GM12878 (cell line): ENCODE measurements around the gene UGT1A7. TPM values are rescaled to one million over a fixed set of nuclear protein-coding genes. Genes with fewer than 3 reads are reported as not detected.

Experiments used
- ATAC-seq: fragments of 200-7000 bp; cut with Tn5 transposase; 3 replicates; pipeline ENCODE4 v1.9.1; 2020; ENCODE audit warnings: mild to moderate bottlenecking, moderate library complexity
- BruUV-seq: library from RNA; stranded (reverse); fragments of 400-500 nt; replicated peaks from 2 replicates; lab custom pipeline; 2021; lab: Mats Ljungman, UMichigan
- CTCF ChIA-PET: fragments of 300-600 bp; sonication (Branson Sonifier 250); formaldehyde crosslinking; extraction: SDS; loops from one replicate; lab custom pipeline; 2021; ENCODE audit warnings: inconsistent platforms; lab: Yijun Ruan, JAX
- POLR2A ChIA-PET: fragments of 350-600 bp; formaldehyde crosslinking; extraction: SDS; loops from one replicate; lab custom pipeline; 2021; ENCODE audit warnings: inconsistent platforms; lab: Charles Lee
- RAD21 ChIA-PET: fragments of 300-600 bp; sonication (Branson Sonifier 250); formaldehyde crosslinking; loops from one replicate; lab custom pipeline; 2023; ENCODE audit warnings: antibody characterized with exemption; ENCODE audit not compliant: unreplicated experiment; lab: Charles Lee
- SMC1A ChIA-PET: fragments of 300-600 bp; sonication (Branson Sonifier 250); formaldehyde crosslinking; loops from one replicate; lab custom pipeline; 2023; ENCODE audit not compliant: unreplicated experiment, uncharacterized antibody; lab: Charles Lee
- DNase-seq: peaks from one replicate; pipeline ENCODE4 v3.0.0-alpha.2; 2011; ENCODE audit warnings: low read depth, low spot score
- FAIRE-seq: peaks from 3 replicates; lab custom pipeline; 2011; peaks lifted over from hg19 to GRCh38; lab: Jason Lieb, UNC
- H2AFZ ChIP-seq: 2 replicates; pipeline ENCODE4 v1.6.0; 2011; ENCODE audit warnings: low read depth, low read length, control low read depth; ENCODE audit not compliant: control insufficient read depth
- H3K27ac ChIP-seq: 2 replicates; pipeline ENCODE4 v1.5.1; 2011; ENCODE audit warnings: control low read depth; ENCODE audit not compliant: control insufficient read depth, insufficient read depth
- H3K27me3 ChIP-seq, 2 experiments: replicated peaks in 1 of 2; 2 replicates each; pipeline versions ENCODE4 v1.6.0 to v1.6.1; 2011; ENCODE audit warnings: low read length in 1 of 2; ENCODE audit not compliant: control insufficient read depth in 2 of 2, insufficient read depth in 2 of 2
- H3K36me3 ChIP-seq, 2 experiments: 2 replicates each; pipeline ENCODE4 v1.5.1; 2011; ENCODE audit warnings: low read length in 1 of 2; ENCODE audit not compliant: control insufficient read depth in 2 of 2, insufficient read depth in 2 of 2
- H3K4me1 ChIP-seq: 2 replicates; pipeline ENCODE4 v1.6.1; 2011; ENCODE audit warnings: mild to moderate bottlenecking, low read length, moderate library complexity, mixed read lengths; ENCODE audit not compliant: control insufficient read depth, insufficient read depth
- H3K4me2 ChIP-seq: 2 replicates; pipeline ENCODE4 v1.6.0; 2011; ENCODE audit warnings: control low read depth; ENCODE audit not compliant: control insufficient read depth, insufficient read depth
- H3K4me3 ChIP-seq: fragments of 200-600 bp; sonication (generic); 2 replicates; pipeline ENCODE4 v1.5.1; 2016
- H3K79me2 ChIP-seq: 2 replicates; pipeline ENCODE4 v1.6.0; 2011; ENCODE audit warnings: low read length; ENCODE audit not compliant: control insufficient read depth, insufficient read depth
- H3K9ac ChIP-seq: 2 replicates; pipeline ENCODE4 v1.8.0; 2011; ENCODE audit warnings: low read length, control low read depth, mixed read lengths; ENCODE audit not compliant: control insufficient read depth, insufficient read depth
- H3K9me3 ChIP-seq: replicated peaks from 3 replicates; pipeline ENCODE4 v1.5.1; 2011; ENCODE audit warnings: mild to moderate bottlenecking, low read length; ENCODE audit not compliant: control insufficient read depth, insufficient read depth
- H4K20me1 ChIP-seq: 2 replicates; pipeline ENCODE4 v1.6.0; 2011; ENCODE audit not compliant: control insufficient read depth, insufficient read depth
- FOS ChIP-seq: IDR thresholded peaks from 3 replicates; pipeline ENCODE4 v1.6.1; 2011; ENCODE audit warnings: borderline replicate concordance; ENCODE audit not compliant: insufficient read length; ENCODE audit errors: extremely low read depth
- GATAD2B ChIP-seq: fragments of 450-650 bp; conservative IDR thresholded peaks from 2 replicates; pipeline ENCODE4 v1.6.1; 2017; ENCODE audit warnings: low read depth, mild to moderate bottlenecking, moderate library complexity
- KAT2A ChIP-seq: conservative IDR thresholded peaks from 2 replicates; pipeline ENCODE4 v1.6.1; 2011; ENCODE audit warnings: low read depth, low read length; ENCODE audit not compliant: control insufficient read depth
- MLLT1 ChIP-seq: fragments of 450-650 bp; IDR thresholded peaks from 2 replicates; pipeline ENCODE4 v1.6.1; 2016; ENCODE audit warnings: mild to moderate bottlenecking
- MYC ChIP-seq: IDR thresholded peaks from 2 replicates; pipeline ENCODE4 v1.6.1; 2011; ENCODE audit warnings: mild to moderate bottlenecking, low read length, moderate library complexity, inconsistent platforms; ENCODE audit not compliant: insufficient read depth, insufficient replicate concordance, insufficient read length, severe bottlenecking
- RCOR1 ChIP-seq: conservative IDR thresholded peaks from 2 replicates; pipeline ENCODE4 v1.6.1; 2012; ENCODE audit warnings: low read depth, low read length, improper control_type of control experiment
- SMAD1 ChIP-seq: fragments of 450-650 bp; IDR thresholded peaks from 2 replicates; pipeline ENCODE4 v1.6.1; 2018; ENCODE audit warnings: mild to moderate bottlenecking, low read depth; ENCODE audit not compliant: partially characterized antibody
- USF1 ChIP-seq: IDR thresholded peaks from 2 replicates; pipeline ENCODE4 v1.6.1; 2011; ENCODE audit warnings: borderline replicate concordance, low read depth, mild to moderate bottlenecking, moderate library complexity, mixed read lengths, low read length; ENCODE audit not compliant: insufficient read depth; ENCODE audit errors: extremely low read length
- WRNIP1 ChIP-seq: IDR thresholded peaks from 2 replicates; pipeline ENCODE4 v1.6.1; 2011; ENCODE audit warnings: low read depth, low read length, improper control_type of control experiment, borderline replicate concordance
- ZNF687 ChIP-seq: fragments of 450-650 bp; IDR thresholded peaks from 2 replicates; pipeline ENCODE4 v1.6.1; 2017; ENCODE audit warnings: mild to moderate bottlenecking, moderate library complexity
- WGBS: methylation state at CpG from one replicate; pipeline ENCODE4 v1.1.6; 2016; ENCODE audit warnings: low lambda C conversion rate; ENCODE audit not compliant: insufficient replicate concordance, insufficient coverage; ENCODE audit errors: missing lambda C conversion rate; 5-methylcytosine and 5-hydroxymethylcytosine counted together
- in situ Hi-C: fragments of 300-500 bp; cut with MboI; formaldehyde crosslinking; loops from 9 replicates; pipeline ENCODE4 v1.14.3; 2018; ENCODE audit warnings: mixed read lengths
- intact Hi-C: fragments of 100-400 bp; cut with micrococcal nuclease; formaldehyde crosslinking; loops from one replicate; pipeline ENCODE4 v1.14.2; 2022; ENCODE audit not compliant: unreplicated experiment
- polyA plus RNA-seq, 11 experiments: library from polyadenylated mRNA; depleted of rRNA in 4 of 11; unstranded in 6 of 11; stranded (reverse) in 5 of 11; fragments of >200 nt; fragmentation: Nextera tagmentation in 4 of 11; fragmentation: Illumina TruSeq in 1 of 11; extraction: Ambion mirVana in 4 of 11; extraction: Trizol in 1 of 11; gene quantifications; 1 replicate in 1 of 11; 2 replicates in 10 of 11; pipeline versions ENCODE4 v1.2.1 to v1.2.3, GENCODE V29; 2011 to 2016; ENCODE audit warnings: inconsistent platforms in 2 of 11, missing spikeins in 2 of 11, low read depth in 1 of 11
- total RNA-seq, 4 experiments: library from RNA; depleted of rRNA in 3 of 4; stranded (reverse); fragments of >200 nt in 3 of 4; fragmentation: Illumina TruSeq in 1 of 4; extraction: Trizol in 1 of 4; gene quantifications; 2 replicates each; pipeline versions ENCODE4 v1.2.1 to v1.2.3, GENCODE V29; 2013 to 2021

The UGT1A7 gene
- total and polyA plus RNA-seq, 10 of the 15 experiments (the other 5 are each of a cell fraction or from before 2014, with no cell fraction given) = not detected

GRCh38 chr2:233690444-233690843, 8.7 kb downstream of the UGT1A7 start:
- no peak for FAIRE-seq

More at GRCh38 chr2:233690444-233690843, 8.7 kb downstream of the UGT1A7 start:
- no TSS peak for BruUV-seq
- in situ Hi-C loops (no loop called here), intact Hi-C loops (no loop called here)
- SMC1A ChIA-PET = no interaction called here
- ATAC-seq (no peak), DNase-seq (no peak)
- RAD21 ChIA-PET = no interaction called here
- no peaks in the 10 kb centered on the region for H3K79me2 ChIP-seq
- no peak overlapping the region for H3K27ac ChIP-seq
- no peaks in the 10 kb centered on the region for H3K9me3 ChIP-seq
- no peaks in the 10 kb centered on the region for H3K36me3 ChIP-seq
- H3K27me3 ChIP-seq = peaks cover 0 to 3% of the 10 kb centered on the region in 2 experiments; a peak in 1 of 4 replicates
- 50% methylated on average over 4 of the region's 4 CpGs for WGBS
- H4K20me1 ChIP-seq = no peaks in the 10 kb centered on the region
- POLR2A ChIA-PET = no interaction called here
- H2AFZ ChIP-seq = no peak overlapping the region
- H3K4me2 ChIP-seq = no peak overlapping the region
- no peak overlapping the region for H3K9ac ChIP-seq
- H3K4me3 ChIP-seq = no peak overlapping the region
- H3K4me1 ChIP-seq = no peaks in the 10 kb centered on the region
- TF ChIP-seq FOS (no peak), KAT2A (no peak), ZNF687 (no peak), GATAD2B (no peak), MLLT1 (no peak), WRNIP1 (no peak), USF1 (no peak), SMAD1 (no peak), MYC (no peak), RCOR1 (no peak)
- CTCF ChIA-PET = no interaction called here
